Chondrocyte (in vitro differentiated cells): ENCODE measurements around the gene KREMEN2. TPM values are rescaled to one million over a fixed set of nuclear protein-coding genes. Genes with fewer than 3 reads are reported as not detected.

Experiments
- DNase-seq: peaks from one replicate; pipeline ENCODE4 v3.0.0; 2021; ENCODE audit warnings: mixed read lengths, low spot score
- H3K27ac Mint-ChIP-seq: one replicate; pipeline ENCODE4 v1.8.0; 2021; ENCODE audit warnings: mild to moderate bottlenecking, moderate library complexity, mixed read lengths; ENCODE audit not compliant: unreplicated experiment
- H3K27me3 Mint-ChIP-seq: 2 replicates; pipeline ENCODE4 v1.8.0; 2021; ENCODE audit warnings: low read depth, mixed read lengths
- H3K36me3 Mint-ChIP-seq: 2 replicates; pipeline ENCODE4 v1.8.0; 2021; ENCODE audit warnings: low read depth, mixed read lengths
- H3K4me1 Mint-ChIP-seq: 2 replicates; pipeline ENCODE4 v1.8.0; 2021; ENCODE audit warnings: low read depth, mild to moderate bottlenecking, mixed read lengths
- H3K4me3 Mint-ChIP-seq: one replicate; pipeline ENCODE4 v1.8.0; 2021; ENCODE audit warnings: mild to moderate bottlenecking, moderate library complexity, mixed read lengths; ENCODE audit not compliant: unreplicated experiment
- H3K9me3 Mint-ChIP-seq: 2 replicates; pipeline ENCODE4 v1.8.0; 2021; ENCODE audit warnings: low read depth, mixed read lengths
- total RNA-seq: library from RNA; stranded (reverse); gene quantifications from 3 replicates; pipeline ENCODE4 v1.2.1, GENCODE V29; 2021
- TF ChIP-seq, protein P1 (sequence below): fragments of 200-600 bp; sonication (generic); IDR thresholded peaks from 2 replicates; pipeline ENCODE4 v1.5.0; 2021; ENCODE audit warnings: antibody characterized with exemption, mild to moderate bottlenecking, moderate library complexity

KREMEN2 gene
- total RNA-seq, 1 donor from 2014 or later: not detected

DNA sequence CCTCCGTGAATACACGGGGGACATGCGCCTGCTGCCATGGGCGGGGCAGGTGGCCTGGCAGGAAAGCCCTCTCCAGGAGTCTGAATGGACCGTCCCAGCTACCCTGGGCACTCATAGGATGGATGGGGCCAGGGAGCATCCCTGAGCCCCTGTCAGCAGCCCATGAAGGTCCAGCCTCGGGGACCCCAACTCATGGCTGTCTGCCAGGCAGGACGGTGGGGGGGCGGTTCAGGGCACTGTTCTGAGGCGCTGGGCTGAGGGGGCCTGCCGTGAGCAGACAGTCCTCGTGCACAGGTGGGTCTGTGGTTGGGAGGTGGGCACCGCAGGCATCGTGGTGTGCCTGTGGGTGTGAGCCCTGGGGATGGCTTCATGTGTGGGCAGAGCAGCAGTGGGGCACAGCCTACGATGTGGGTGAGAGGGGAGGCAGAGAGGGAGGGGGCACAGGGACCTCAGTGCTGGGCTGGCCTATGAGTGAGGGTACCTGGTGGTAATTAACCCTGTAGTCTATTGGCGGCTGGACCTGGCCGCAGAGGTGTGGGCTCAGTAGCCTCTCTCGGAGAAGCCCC lies 22.6 kb downstream of the KREMEN2 start:
- DNase-seq: no peak
- H3K27ac Mint-ChIP-seq: no peak overlapping the region
- H3K36me3 Mint-ChIP-seq: no peaks in the 10 kb centered on the region
- H3K9me3 Mint-ChIP-seq: no peaks in the 10 kb centered on the region
- H3K27me3 Mint-ChIP-seq: no peaks in the 10 kb centered on the region
- TF ChIP-seq, protein P1, sequence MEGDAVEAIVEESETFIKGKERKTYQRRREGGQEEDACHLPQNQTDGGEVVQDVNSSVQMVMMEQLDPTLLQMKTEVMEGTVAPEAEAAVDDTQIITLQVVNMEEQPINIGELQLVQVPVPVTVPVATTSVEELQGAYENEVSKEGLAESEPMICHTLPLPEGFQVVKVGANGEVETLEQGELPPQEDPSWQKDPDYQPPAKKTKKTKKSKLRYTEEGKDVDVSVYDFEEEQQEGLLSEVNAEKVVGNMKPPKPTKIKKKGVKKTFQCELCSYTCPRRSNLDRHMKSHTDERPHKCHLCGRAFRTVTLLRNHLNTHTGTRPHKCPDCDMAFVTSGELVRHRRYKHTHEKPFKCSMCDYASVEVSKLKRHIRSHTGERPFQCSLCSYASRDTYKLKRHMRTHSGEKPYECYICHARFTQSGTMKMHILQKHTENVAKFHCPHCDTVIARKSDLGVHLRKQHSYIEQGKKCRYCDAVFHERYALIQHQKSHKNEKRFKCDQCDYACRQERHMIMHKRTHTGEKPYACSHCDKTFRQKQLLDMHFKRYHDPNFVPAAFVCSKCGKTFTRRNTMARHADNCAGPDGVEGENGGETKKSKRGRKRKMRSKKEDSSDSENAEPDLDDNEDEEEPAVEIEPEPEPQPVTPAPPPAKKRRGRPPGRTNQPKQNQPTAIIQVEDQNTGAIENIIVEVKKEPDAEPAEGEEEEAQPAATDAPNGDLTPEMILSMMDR: no peak
- H3K4me1 Mint-ChIP-seq: peaks cover 6% of the 10 kb centered on the region
- no peak overlapping the region for H3K4me3 Mint-ChIP-seq

DNA sequence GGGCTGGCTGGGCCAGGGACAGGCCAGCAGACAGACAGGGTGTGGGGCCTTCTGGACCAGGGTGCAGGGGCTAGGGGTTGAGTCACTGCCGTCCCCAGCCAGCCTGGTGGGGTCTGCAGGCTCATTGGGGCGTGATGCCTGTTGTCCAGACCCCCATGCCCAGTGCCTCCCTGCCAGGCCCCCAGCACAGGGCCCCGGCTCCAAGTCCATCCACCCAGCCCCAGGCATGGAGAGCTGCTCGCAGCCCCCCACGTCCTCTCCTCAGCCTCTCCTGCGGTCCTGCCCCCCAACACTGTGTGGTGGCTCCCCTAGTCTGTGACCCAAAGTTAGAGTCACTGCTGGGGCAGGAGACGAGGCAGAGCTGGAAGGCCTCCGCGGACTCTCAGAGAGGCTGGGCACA lies 23.2 kb downstream of the KREMEN2 start:
- Mint-ChIP-seq H3K27me3 (no peaks in the 10 kb centered on the region), H3K4me1 (peaks cover 4% of the 10 kb centered on the region), H3K9me3 (no peaks in the 10 kb centered on the region), H3K27ac (no peak overlapping the region), H3K36me3 (no peaks in the 10 kb centered on the region), H3K4me3 (no peak overlapping the region)
- TF ChIP-seq, protein P1: no peak
- DNase-seq: no peak

DNA sequence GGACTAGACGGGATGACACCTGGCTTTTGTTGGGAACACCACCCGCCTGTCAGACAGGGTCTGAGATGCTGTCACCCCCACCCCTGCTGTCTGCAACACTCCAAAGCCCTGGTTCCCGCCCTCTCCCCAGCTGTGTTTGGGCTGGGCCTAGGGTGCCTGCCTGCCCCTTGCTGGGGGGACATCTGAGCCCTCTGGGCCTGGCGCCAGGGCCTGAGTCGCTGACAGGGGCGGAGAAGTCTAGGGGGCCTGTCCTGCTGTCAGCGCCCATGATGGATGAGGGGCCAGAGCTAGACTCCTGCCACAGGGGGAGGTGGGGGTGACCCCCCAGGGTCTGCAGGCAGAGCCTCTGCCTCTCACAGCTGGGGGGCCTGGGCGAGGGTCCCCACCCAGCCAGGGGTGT lies 23.8 kb downstream of the KREMEN2 start:
- no peak overlapping the region for H3K4me3 Mint-ChIP-seq

DNA sequence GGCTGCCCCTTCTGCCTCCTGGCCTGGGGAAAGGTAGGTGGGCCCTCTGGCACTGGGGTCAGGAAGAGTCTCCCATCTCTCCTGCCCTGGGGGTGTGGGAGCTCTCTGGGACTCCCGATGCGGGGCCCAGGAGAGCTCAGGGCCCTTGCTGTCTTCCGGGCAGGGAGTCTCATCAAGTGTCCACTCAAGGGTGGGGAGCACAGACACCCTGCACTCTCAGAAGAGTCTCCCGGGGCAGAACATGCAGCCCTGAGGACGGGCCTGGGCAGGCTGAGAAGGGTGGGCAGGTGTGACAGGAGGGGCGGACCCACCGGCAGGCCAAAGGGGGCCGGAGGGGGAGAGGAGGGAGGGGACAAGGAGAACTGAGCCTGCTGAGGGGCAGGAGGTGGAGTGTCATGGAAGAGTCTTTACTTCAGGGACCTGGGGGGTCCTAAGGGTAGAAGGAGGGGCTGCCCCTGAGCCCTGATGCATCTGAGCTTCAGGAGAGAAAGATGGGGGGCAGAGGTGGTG lies 24.6 kb downstream of the KREMEN2 start:
- TF ChIP-seq, protein P1: no peak
- Mint-ChIP-seq H3K27me3 (no peaks in the 10 kb centered on the region), H3K9me3 (no peaks in the 10 kb centered on the region), H3K4me3 (no peak overlapping the region), H3K27ac (no peak overlapping the region), H3K36me3 (no peaks in the 10 kb centered on the region), H3K4me1 (peaks cover 4% of the 10 kb centered on the region)
- no peak for DNase-seq

More for the DNA sequence above, 23.8 kb downstream of the KREMEN2 start:
- Mint-ChIP-seq H3K27me3 (no peaks in the 10 kb centered on the region), H3K27ac (no peak overlapping the region), H3K9me3 (no peaks in the 10 kb centered on the region), H3K4me1 (peaks cover 4% of the 10 kb centered on the region), H3K36me3 (no peaks in the 10 kb centered on the region)
- TF ChIP-seq, protein P1: no peak
- no peak for DNase-seq

DNA sequence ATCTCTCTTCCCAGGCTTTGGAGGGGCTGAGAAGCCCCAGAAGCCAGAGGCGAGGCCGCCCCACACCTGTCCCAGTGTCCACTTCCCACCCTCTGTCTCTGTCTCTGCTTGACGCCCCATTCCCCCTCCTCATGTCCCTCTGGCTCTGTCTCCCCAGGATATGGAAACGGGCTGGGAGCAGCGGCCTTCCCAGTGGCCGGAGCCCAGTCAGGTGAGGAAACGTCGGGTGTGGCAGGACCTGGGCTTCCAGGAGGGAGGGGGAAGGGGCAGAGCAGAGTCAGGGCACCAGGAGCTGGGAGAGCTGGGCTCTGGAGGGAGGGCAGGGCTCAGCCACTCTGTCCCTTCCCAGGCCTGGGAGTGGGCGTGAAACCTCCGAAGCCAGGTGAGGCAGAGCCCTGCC lies 26.8 kb downstream of the KREMEN2 start:
- TF ChIP-seq, protein P1: no peak
- no peak overlapping the region for H3K4me3 Mint-ChIP-seq
- no peaks in the 10 kb centered on the region for H3K36me3 Mint-ChIP-seq
- no peaks in the 10 kb centered on the region for H3K9me3 Mint-ChIP-seq
- no peak for DNase-seq
- H3K27ac Mint-ChIP-seq: no peak overlapping the region
- H3K27me3 Mint-ChIP-seq: no peaks in the 10 kb centered on the region
- no peaks in the 10 kb centered on the region for H3K4me1 Mint-ChIP-seq
